Calu3 (cell line): ENCODE measurements around the gene TP53TG5. TPM values are rescaled to one million over a fixed set of nuclear protein-coding genes. Genes with fewer than 3 reads are reported as not detected.
A peak's percentile ranks its signal among the peaks of the same experiment; 100 is the strongest.

ENCODE experiments used
- BruUV-seq: library from RNA; stranded (reverse); fragments of 400-500 nt; replicated peaks from 2 replicates; lab custom pipeline; 2021; lab: Mats Ljungman, UMichigan
- CTCF ChIA-PET: fragments of 300-600 bp; sonication (Branson Sonifier 250); formaldehyde crosslinking; loops from one replicate; lab custom pipeline; 2022; ENCODE audit warnings: antibody characterized with exemption; lab: Charles Lee
- DNase-seq: peaks from one replicate; pipeline ENCODE4 v3.0.0; 2022
- H3K27ac Mint-ChIP-seq: one replicate; pipeline ENCODE4 v1.8.0; 2022; ENCODE audit warnings: mixed read lengths; ENCODE audit not compliant: unreplicated experiment
- H3K27me3 Mint-ChIP-seq: one replicate; pipeline ENCODE4 v1.8.0; 2022; ENCODE audit warnings: mixed read lengths; ENCODE audit not compliant: unreplicated experiment
- H3K36me3 Mint-ChIP-seq: one replicate; pipeline ENCODE4 v1.8.0; 2022; ENCODE audit warnings: mild to moderate bottlenecking, moderate library complexity, mixed read lengths; ENCODE audit not compliant: insufficient read depth, unreplicated experiment
- H3K4me1 Mint-ChIP-seq: one replicate; pipeline ENCODE4 v1.8.0; 2022; ENCODE audit warnings: mild to moderate bottlenecking, low read depth, mixed read lengths; ENCODE audit not compliant: unreplicated experiment
- H3K4me3 Mint-ChIP-seq: one replicate; pipeline ENCODE4 v1.8.0; 2022; ENCODE audit warnings: mild to moderate bottlenecking, low read depth, moderate library complexity, mixed read lengths; ENCODE audit not compliant: unreplicated experiment
- H3K9me3 Mint-ChIP-seq: one replicate; pipeline ENCODE4 v1.8.0; 2022; ENCODE audit warnings: low read depth, mixed read lengths; ENCODE audit not compliant: unreplicated experiment
- CTCF ChIP-seq: fragments of 200-600 bp; IDR thresholded peaks from one replicate; pipeline ENCODE4 v1.8.0; 2022; ENCODE audit warnings: antibody characterized with exemption; ENCODE audit not compliant: unreplicated experiment
- intact Hi-C: fragments of 100-400 bp; cut with micrococcal nuclease; formaldehyde crosslinking; loops from one replicate; pipeline ENCODE4 v1.10.0; 2022; ENCODE audit not compliant: unreplicated experiment
- total RNA-seq: library from RNA; stranded (reverse); gene quantifications from 2 replicates; pipeline ENCODE4 v1.2.3, GENCODE V29; 2022

The TP53TG5 gene
- total RNA-seq, 1 experiment from 2014 or later = 0.52 TPM

GRCh38 chr20:45342855-45343531, 35.1 kb downstream of the TP53TG5 start:
- intact Hi-C loops = no loop called here
- H3K27ac Mint-ChIP-seq = peak overlapping the region; percentile 99
- peaks cover 82% of the 10 kb centered on the region for H3K4me1 Mint-ChIP-seq
- TF ChIP-seq CTCF = no peak
- no peaks in the 10 kb centered on the region for H3K27me3 Mint-ChIP-seq
- H3K4me3 Mint-ChIP-seq = peak overlapping the region; percentile 95
- CTCF ChIA-PET = interaction anchor here (0.5 to 6.0 kb wide), 7 partner anchors 13 to 433 kb away, joined by 3 to 57 read pairs (median 5); partner anchors contain the start of gene SYS1
- peaks cover 98% of the 10 kb centered on the region for H3K36me3 Mint-ChIP-seq
- no peaks in the 10 kb centered on the region for H3K9me3 Mint-ChIP-seq
- peak; percentile 76 for DNase-seq
- no TSS peak for BruUV-seq

- Mint-ChIP-seq H3K27me3 (no peaks in the 10 kb centered on the region), H3K9me3 (no peaks in the 10 kb centered on the region), H3K4me1 (peaks cover 90% of the 10 kb centered on the region), H3K4me3 (peak overlapping the region; percentile 95), H3K27ac (peak overlapping the region; percentile 99), H3K36me3 (peaks cover 98% of the 10 kb centered on the region)
- CTCF ChIA-PET = interaction anchor here (0.5 to 6.0 kb wide), 10 partner anchors 11 to 988 kb away, joined by 3 to 57 read pairs (median 5); partner anchors contain the start of gene SYS1
- BruUV-seq = no TSS peak
- intact Hi-C loops = no loop called here
- no peak for TF ChIP-seq CTCF
- peak; percentile 80 for DNase-seq
These were observed 35.9 kb downstream of the TP53TG5 start for GRCh38 chr20:45341939-45342854.

DNA sequence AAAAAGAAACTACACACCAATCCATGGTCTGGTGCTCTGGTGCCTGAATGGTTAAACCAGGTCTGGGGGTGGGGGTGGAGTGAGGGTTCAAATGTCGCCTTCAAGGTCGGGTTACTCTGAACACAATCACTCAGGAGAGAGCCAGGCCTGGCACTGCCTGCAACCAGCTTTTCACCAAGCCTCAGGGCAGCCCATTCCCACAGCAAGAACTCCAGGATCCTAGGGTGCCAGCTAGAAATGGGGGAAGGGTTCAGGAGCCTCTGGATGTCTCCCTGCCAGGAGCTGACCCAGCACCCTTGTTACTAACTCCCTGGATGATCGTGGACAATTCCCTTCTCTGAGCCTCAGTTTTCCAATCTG, 36.6 kb downstream of the TP53TG5 start:
- Mint-ChIP-seq H3K9me3 (no peaks in the 10 kb centered on the region), H3K36me3 (peaks cover 98% of the 10 kb centered on the region), H3K4me1 (peaks cover 93% of the 10 kb centered on the region), H3K27ac (peak overlapping the region; percentile 99), H3K4me3 (peak overlapping the region; percentile 95), H3K27me3 (no peaks in the 10 kb centered on the region)
- no TSS peak for BruUV-seq
- intact Hi-C loops = no loop called here
- CTCF ChIA-PET = interaction anchor here (0.7 to 6.0 kb wide), 5 partner anchors 14 to 95 kb away, joined by 4 to 57 read pairs (median 5); partner anchors contain the start of gene SYS1
- TF ChIP-seq CTCF = no peak
- no peak for DNase-seq

DNA sequence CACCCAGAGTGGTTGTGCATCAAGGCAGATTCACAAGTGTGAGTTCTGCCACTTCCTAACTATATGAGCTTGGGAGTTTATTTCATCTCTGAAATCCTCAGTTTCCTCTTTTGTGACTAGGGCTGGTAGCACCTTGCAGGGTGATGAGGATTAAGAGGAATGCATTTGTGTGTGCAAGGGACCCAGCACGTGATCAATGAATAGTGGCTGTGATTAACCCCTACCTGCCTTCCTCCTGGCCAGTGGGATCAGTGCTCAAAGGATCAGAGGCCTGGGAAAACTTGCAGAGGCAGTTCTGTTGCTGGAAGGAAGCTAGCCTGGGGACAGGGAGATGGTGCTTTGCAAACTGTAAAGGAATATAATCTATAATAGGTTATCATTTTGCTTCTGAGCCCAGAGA, 37.2 kb downstream of the TP53TG5 start:
- BruUV-seq = no TSS peak
- CTCF ChIA-PET = interaction anchor here (2.2 to 6.0 kb wide), 3 partner anchors 15 to 20 kb away, joined by 5 to 57 read pairs (median 19); partner anchors contain the start of gene SYS1
- Mint-ChIP-seq H3K4me3 (peak overlapping the region; percentile 95), H3K4me1 (peaks cover 93% of the 10 kb centered on the region), H3K36me3 (peaks cover 96% of the 10 kb centered on the region), H3K9me3 (no peaks in the 10 kb centered on the region), H3K27me3 (no peaks in the 10 kb centered on the region), H3K27ac (peak overlapping the region; percentile 99)
- TF ChIP-seq CTCF = no peak
- intact Hi-C loops = no loop called here
- DNase-seq = no peak
